K562 (cell line): ENCODE measurements around the gene ZNHIT2. TPM values are rescaled to one million over a fixed set of nuclear protein-coding genes. Genes with fewer than 3 reads are reported as not detected.

Source experiments
- ATAC-seq: fragments of 200-7000 bp; cut with Tn5 transposase; 3 replicates; pipeline ENCODE4 v1.9.1; 2020; ENCODE audit warnings: moderate library complexity
- BruUV-seq: library from RNA; stranded (reverse); fragments of 400-500 nt; replicated peaks from 2 replicates; lab custom pipeline; 2021; lab: Mats Ljungman, UMichigan
- CTCF ChIA-PET: fragments of 300-600 bp; formaldehyde crosslinking; extraction: SDS; loops from one replicate; lab custom pipeline; 2021; ENCODE audit warnings: low intra/inter-chr PET ratio; lab: Yijun Ruan, JAX
- POLR2A ChIA-PET: fragments of 300-600, 350-650 bp; sonication (Branson Sonifier 250); formaldehyde crosslinking; extraction: SDS; loops from one replicate; lab custom pipeline; 2021; ENCODE audit warnings: antibody characterized with exemption, inconsistent platforms; lab: Yijun Ruan, JAX
- DNase-seq, 4 experiments: peaks; one replicate each; pipeline versions ENCODE4 v3.0.0 to v3.0.0-alpha.2; 2011 to 2018; ENCODE audit warnings: low spot score in 3 of 4, mixed read lengths in 3 of 4; ENCODE audit errors: extremely low read depth in 1 of 4
- FAIRE-seq: peaks from 2 replicates; lab custom pipeline; 2011; peaks lifted over from hg19 to GRCh38; lab: Jason Lieb, UNC
- H2AFZ ChIP-seq: 2 replicates; pipeline ENCODE4 v1.6.0; 2011; ENCODE audit warnings: low read depth, low read length, control low read depth, inconsistent platforms
- H3K27ac ChIP-seq: fragments of 200-600 bp; 3 replicates; pipeline ENCODE4 v1.8.0; 2011; ENCODE audit warnings: low read depth, mild to moderate bottlenecking, control low read depth, inconsistent platforms, low read length, moderate library complexity, mixed read lengths; ENCODE audit errors: extremely low read depth
- H3K27me3 ChIP-seq, 2 experiments: fragments of 300-600 bp in 1 of 2; 2 replicates in 1 of 2; 3 replicates in 1 of 2; pipeline versions ENCODE4 v1.6.0 to v1.8.0; 2011; ENCODE audit warnings: inconsistent platforms in 2 of 2, low read length in 2 of 2, mild to moderate bottlenecking in 1 of 2, mixed read lengths in 1 of 2, moderate library complexity in 1 of 2; ENCODE audit not compliant: control insufficient read depth in 2 of 2, insufficient read depth in 2 of 2
- H3K36me3 ChIP-seq: fragments of 300-600 bp; 3 replicates; pipeline ENCODE4 v1.8.0; 2011; ENCODE audit warnings: mild to moderate bottlenecking, low read length, inconsistent platforms; ENCODE audit not compliant: control insufficient read depth, insufficient read depth
- H3K4me1 ChIP-seq, 2 experiments: fragments of 200-600 bp in 1 of 2; replicated peaks in 1 of 2; 2 replicates in 1 of 2; 3 replicates in 1 of 2; pipeline versions ENCODE4 v1.5.1 to v1.8.0; 2011; ENCODE audit warnings: inconsistent platforms in 2 of 2, low read length in 2 of 2, mild to moderate bottlenecking in 1 of 2, mixed read lengths in 1 of 2, moderate library complexity in 1 of 2; ENCODE audit not compliant: control insufficient read depth in 2 of 2, insufficient read depth in 2 of 2
- H3K4me2 ChIP-seq: 2 replicates; pipeline ENCODE4 v1.6.1; 2011; ENCODE audit warnings: low read length, control low read depth, inconsistent platforms, mixed read lengths; ENCODE audit not compliant: insufficient read depth
- H3K4me3 ChIP-seq: fragments of 200-600 bp; sonication (generic), shearing (Covaris generic); 2 replicates; pipeline ENCODE4 v1.5.1; 2016; ENCODE audit warnings: control low read depth, inconsistent platforms
- H3K79me2 ChIP-seq: fragments of 200-600 bp; 3 replicates; pipeline ENCODE4 v1.8.0; 2011; ENCODE audit warnings: low read length, inconsistent platforms; ENCODE audit not compliant: control insufficient read depth, insufficient read depth
- H3K9ac ChIP-seq, 2 experiments: 2 replicates each; pipeline versions ENCODE4 v1.6.0 to v1.6.1; 2011; ENCODE audit warnings: low read depth in 2 of 2, low read length in 2 of 2, control low read depth in 1 of 2, inconsistent platforms in 1 of 2, mild to moderate bottlenecking in 1 of 2, mixed read lengths in 1 of 2; ENCODE audit not compliant: insufficient read depth in 1 of 2
- H3K9me1 ChIP-seq: one replicate; pipeline ENCODE4 v1.6.0; 2011; ENCODE audit warnings: inconsistent platforms, mild to moderate bottlenecking, low read length, moderate library complexity; ENCODE audit not compliant: control insufficient read depth, insufficient read depth
- H3K9me3 ChIP-seq: replicated peaks from 2 replicates; pipeline ENCODE4 v1.5.1; 2011; ENCODE audit warnings: low read depth, low read length, inconsistent platforms; ENCODE audit not compliant: control insufficient read depth, insufficient read depth
- H4K20me1 ChIP-seq: replicated peaks from 2 replicates; pipeline ENCODE4 v1.6.1; 2011; ENCODE audit warnings: low read length, inconsistent platforms, mixed read lengths; ENCODE audit not compliant: control insufficient read depth, insufficient read depth
- CTBP1 ChIP-seq: fragments of 450-650 bp; IDR thresholded peaks from 2 replicates; pipeline ENCODE4 v1.6.1; 2016; ENCODE audit warnings: borderline replicate concordance
- FOXA1 ChIP-seq: fragments of 450-650 bp; IDR thresholded peaks from 2 replicates; pipeline ENCODE4 v1.6.1; 2016; ENCODE audit warnings: mild to moderate bottlenecking, borderline replicate concordance
- FOXJ3 ChIP-seq: sonication (generic); formaldehyde crosslinking; IDR thresholded peaks from 2 replicates; pipeline ENCODE4 v1.4.0; 2020; ENCODE audit warnings: mild to moderate bottlenecking, missing genetic modification reagents
- NFYB ChIP-seq: IDR thresholded peaks from 2 replicates; pipeline ENCODE4 v1.6.1; 2011; ENCODE audit warnings: mild to moderate bottlenecking, moderate library complexity; ENCODE audit not compliant: insufficient read length; ENCODE audit errors: extremely low read depth
- POLR3A ChIP-seq: IDR thresholded peaks from 2 replicates; pipeline ENCODE4 v1.6.1; 2011; ENCODE audit warnings: borderline replicate concordance, mild to moderate bottlenecking, moderate library complexity; ENCODE audit not compliant: insufficient read length, insufficient read depth; ENCODE audit errors: extremely low read depth
- PRPF4 ChIP-seq: fragments of 200-400 bp; formaldehyde crosslinking; IDR thresholded peaks from one replicate; pipeline ENCODE4 v1.6.1; 2017; ENCODE audit warnings: low read length, low read depth, mild to moderate bottlenecking; ENCODE audit not compliant: insufficient read depth, poor library complexity, severe bottlenecking
- PTRF ChIP-seq: fragments of 450-650 bp; IDR thresholded peaks from 2 replicates; pipeline ENCODE4 v1.6.1; 2016; ENCODE audit warnings: mild to moderate bottlenecking, missing genetic modification characterization, missing compliant biosample characterization
- RBM39 ChIP-seq: fragments of 200-400 bp; formaldehyde crosslinking; optimal IDR thresholded peaks from 2 replicates; pipeline ENCODE3; 2018; ENCODE audit warnings: low read depth, low read length
- ZNF445 ChIP-seq: fragments of 250-450 bp; sonication (Bioruptor Pico); IDR thresholded peaks from 2 replicates; pipeline ENCODE4 v1.4.0; 2020; ENCODE audit warnings: low read depth, mild to moderate bottlenecking, moderate library complexity
- ZNF57 ChIP-seq: fragments of 450-650 bp; formaldehyde crosslinking; IDR thresholded peaks from 2 replicates; pipeline ENCODE4 v1.4.0; 2020; ENCODE audit warnings: mild to moderate bottlenecking, moderate library complexity
- ZNF589 ChIP-seq: fragments of 200-800 bp; sonication (Bioruptor generic); IDR thresholded peaks from 2 replicates; pipeline ENCODE4 v1.6.1; 2016; ENCODE audit warnings: low read depth, missing genetic modification characterization, missing compliant biosample characterization
- WGBS: fragments of 100-300 bp; shearing (Covaris generic); methylation state at CpG from one replicate; pipeline ENCODE4 v1.1.6; 2016; ENCODE audit warnings: low coverage, mixed read lengths; ENCODE audit not compliant: insufficient coverage; ENCODE audit errors: missing lambda C conversion rate; 5-methylcytosine and 5-hydroxymethylcytosine counted together
- in situ Hi-C: fragments of 300-500 bp; cut with MboI; formaldehyde crosslinking; loops from 4 replicates; pipeline ENCODE4 v1.15.0; 2018; ENCODE audit warnings: inconsistent platforms, mixed read lengths
- intact Hi-C: fragments of 100-400 bp; cut with micrococcal nuclease; formaldehyde crosslinking; loops from 2 replicates; pipeline ENCODE4 v1.14.2; 2022
- polyA plus RNA-seq, 8 experiments: library from polyadenylated mRNA; depleted of rRNA in 4 of 8; stranded (reverse) in 5 of 8; unstranded in 3 of 8; fragments of >200 nt; fragmentation: Nextera tagmentation in 2 of 8; fragmentation: Illumina TruSeq in 1 of 8; extraction: Ambion mirVana in 2 of 8; extraction: Trizol in 1 of 8; gene quantifications; 2 replicates each; pipeline versions ENCODE4 v1.2.1 to v1.2.3, GENCODE V29; 2011 to 2014; ENCODE audit warnings: inconsistent platforms in 1 of 8, missing spikeins in 1 of 8
- total RNA-seq, 7 experiments: library from RNA; depleted of rRNA in 6 of 7; stranded (reverse); fragments of >200 nt in 6 of 7; fragmentation: Illumina TruSeq in 2 of 7; extraction: Trizol in 2 of 7; gene quantifications; 2 replicates each; pipeline versions ENCODE4 v1.2.1 to v1.2.3, GENCODE V29; 2011 to 2021; ENCODE audit warnings: low replicate concordance in 1 of 7
- TF ChIP-seq, protein P1 (sequence below): fragments of 250-450 bp; sonication (Bioruptor Pico); IDR thresholded peaks from 2 replicates; pipeline ENCODE4 v1.8.0; 2022; ENCODE audit warnings: moderate library complexity, mild to moderate bottlenecking, inconsistent platforms
- TF ChIP-seq, protein P2 (sequence below): fragments of 250-450 bp; sonication (Bioruptor Pico); IDR thresholded peaks from 2 replicates; pipeline ENCODE4 v1.8.0; 2022; ENCODE audit warnings: inconsistent platforms

ZNHIT2 gene
- total and polyA plus RNA-seq, 9 of the 15 experiments (the other 6 are each of a cell fraction or from before 2014, with no cell fraction given) = 0.08 to 39.0 (median 2.5) TPM

DNA sequence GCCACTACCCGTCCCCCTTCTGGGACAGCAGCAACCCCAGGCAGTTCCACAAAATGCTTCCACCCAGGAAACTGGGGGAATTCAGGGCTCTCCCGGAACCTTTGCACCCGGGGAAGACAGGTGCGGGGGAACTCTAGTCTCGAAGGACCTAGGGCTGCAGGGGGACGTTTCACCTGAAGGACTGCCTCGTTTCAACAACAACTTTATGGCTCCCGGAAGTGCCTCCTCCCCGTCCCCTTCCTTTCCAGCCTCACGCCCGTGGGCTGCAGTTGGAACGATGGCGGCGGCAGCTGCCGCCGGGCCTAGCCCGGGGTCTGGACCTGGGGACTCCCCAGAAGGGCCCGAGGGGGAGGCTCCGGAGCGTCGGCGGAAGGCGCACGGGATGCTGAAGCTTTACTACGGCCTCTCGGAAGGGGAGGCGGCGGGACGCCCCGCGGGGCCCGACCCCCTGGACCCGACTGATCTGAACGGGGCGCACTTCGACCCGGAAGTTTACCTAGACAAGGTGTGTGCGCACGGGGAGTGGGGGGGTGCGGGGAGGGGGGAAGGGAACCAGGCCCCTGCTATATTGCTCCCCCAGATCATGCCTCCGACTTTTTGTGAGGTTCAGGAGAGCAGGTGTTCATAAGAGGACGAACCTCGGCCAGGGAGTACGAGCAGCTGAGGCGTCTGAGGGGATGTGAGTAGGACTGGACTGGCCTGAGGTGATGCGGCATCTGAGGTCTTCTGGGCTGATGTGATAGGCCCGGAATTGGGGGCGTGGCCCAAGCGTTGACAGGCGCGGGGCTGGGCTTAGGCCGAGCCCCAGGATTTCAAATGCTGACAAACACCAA is 21.3 kb downstream of the ZNHIT2 start, which contains the start of gene VPS51 (continued):
- TF ChIP-seq POLR3A (no peak), ZNF445 (CRISPR knock-in tag) (no peak), CTBP1 (peak; percentile 68), FOXA1 (no peak), FOXJ3 (no peak), NFYB (no peak), RBM39 (no peak), ZNF57 (CRISPR knock-in tag) (peak; percentile 57; the same call in 1 of the 2 replicates)
- TF ChIP-seq, protein P1, sequence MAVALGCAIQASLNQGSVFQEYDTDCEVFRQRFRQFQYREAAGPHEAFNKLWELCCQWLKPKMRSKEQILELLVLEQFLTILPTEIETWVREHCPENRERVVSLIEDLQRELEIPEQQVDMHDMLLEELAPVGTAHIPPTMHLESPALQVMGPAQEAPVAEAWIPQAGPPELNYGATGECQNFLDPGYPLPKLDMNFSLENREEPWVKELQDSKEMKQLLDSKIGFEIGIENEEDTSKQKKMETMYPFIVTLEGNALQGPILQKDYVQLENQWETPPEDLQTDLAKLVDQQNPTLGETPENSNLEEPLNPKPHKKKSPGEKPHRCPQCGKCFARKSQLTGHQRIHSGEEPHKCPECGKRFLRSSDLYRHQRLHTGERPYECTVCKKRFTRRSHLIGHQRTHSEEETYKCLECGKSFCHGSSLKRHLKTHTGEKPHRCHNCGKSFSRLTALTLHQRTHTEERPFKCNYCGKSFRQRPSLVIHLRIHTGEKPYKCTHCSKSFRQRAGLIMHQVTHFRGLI (CRISPR knock-in tag) = no peak

DNA sequence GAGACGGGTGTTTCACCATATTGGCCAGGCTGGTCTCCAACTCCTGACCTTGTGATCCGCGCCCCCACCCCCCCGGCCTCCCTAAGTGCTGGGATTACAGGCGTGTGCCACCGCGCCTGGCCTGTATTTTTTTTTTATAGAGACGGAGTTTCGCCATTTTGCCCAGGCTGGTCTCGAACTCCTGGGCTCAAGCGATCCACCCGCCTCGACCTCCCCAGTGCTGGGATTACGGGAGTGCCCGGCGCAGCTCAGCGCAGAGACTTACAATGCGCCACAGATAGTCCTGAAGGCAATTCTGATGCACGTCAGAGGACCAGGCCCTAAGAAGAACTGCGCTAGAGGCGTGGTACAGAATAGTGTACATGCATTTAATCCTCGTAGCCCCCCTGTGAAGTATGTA is 22.1 kb downstream of the ZNHIT2 start:
- DNase-seq = no peak
- ChIA-PET POLR2A (interaction anchor here (0.6 to 8.4 kb wide), 8 partner anchors 8 to 732 kb away, joined by 3 to 92 read pairs (median 3); partner anchors contain the start of genes SPDYC and TM7SF2), CTCF (no interaction called here)
- no peak for ATAC-seq
- no peak for FAIRE-seq
- H3K27ac ChIP-seq = peak overlapping the region; percentile 81
- WGBS = 79% methylated on average over 14 of the region's 22 CpGs
- peak overlapping the region; percentile 80 for H3K4me2 ChIP-seq
- H3K9me3 ChIP-seq = no peaks in the 10 kb centered on the region
- peak overlapping the region; percentile 78 for H3K4me3 ChIP-seq
- H3K9me1 ChIP-seq = no peaks in the 10 kb centered on the region
- peaks cover 13% of the 10 kb centered on the region; the same call in 1 of the 3 replicates for H3K36me3 ChIP-seq
- H2AFZ ChIP-seq = peak overlapping the region; percentile 100
- TF ChIP-seq ZNF589 (CRISPR knock-in tag) (peak; percentile 20; the same call in 1 of the 2 replicates), PTRF (tag) (no peak), PRPF4 (no peak)
- TF ChIP-seq, protein P2, sequence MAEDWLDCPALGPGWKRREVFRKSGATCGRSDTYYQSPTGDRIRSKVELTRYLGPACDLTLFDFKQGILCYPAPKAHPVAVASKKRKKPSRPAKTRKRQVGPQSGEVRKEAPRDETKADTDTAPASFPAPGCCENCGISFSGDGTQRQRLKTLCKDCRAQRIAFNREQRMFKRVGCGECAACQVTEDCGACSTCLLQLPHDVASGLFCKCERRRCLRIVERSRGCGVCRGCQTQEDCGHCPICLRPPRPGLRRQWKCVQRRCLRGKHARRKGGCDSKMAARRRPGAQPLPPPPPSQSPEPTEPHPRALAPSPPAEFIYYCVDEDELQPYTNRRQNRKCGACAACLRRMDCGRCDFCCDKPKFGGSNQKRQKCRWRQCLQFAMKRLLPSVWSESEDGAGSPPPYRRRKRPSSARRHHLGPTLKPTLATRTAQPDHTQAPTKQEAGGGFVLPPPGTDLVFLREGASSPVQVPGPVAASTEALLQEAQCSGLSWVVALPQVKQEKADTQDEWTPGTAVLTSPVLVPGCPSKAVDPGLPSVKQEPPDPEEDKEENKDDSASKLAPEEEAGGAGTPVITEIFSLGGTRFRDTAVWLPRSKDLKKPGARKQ (CRISPR knock-in tag) = no peak
- BruUV-seq = no TSS peak
- no peaks in the 10 kb centered on the region for H4K20me1 ChIP-seq
- in situ Hi-C loops = no loop called here
- peaks cover 11 to 14% of the 10 kb centered on the region in 2 experiments; a peak in 4 of 5 replicates for H3K4me1 ChIP-seq
- intact Hi-C loops = no loop called here
- H3K79me2 ChIP-seq = peaks cover 16% of the 10 kb centered on the region
- H3K9ac ChIP-seq = peak overlapping the region; percentile 75 to 90
- H3K27me3 ChIP-seq = no peaks in the 10 kb centered on the region
